Activated gamma-delta T cell (primary cell): ENCODE data around the gene EAF1.
"Not testable (repeated sequence)": the region's sequence is repeated elsewhere in the genome, so short reads cannot be mapped to it uniquely, and the experiment has no call there.

ENCODE experiments used
- DNase-seq: peaks from one replicate; lab custom pipeline; 2025; lab: John Stamatoyannopoulos, UW
- total RNA-seq, 2 donors: gene quantifications; one replicate each; lab custom pipeline; 2026; lab: John Stamatoyannopoulos, UW

EAF1 gene
- 67.2 to 75.8 reads per million in 2 donors for total RNA-seq

- DNase-seq, result peak; percentile 57
Observed at GRCh38 chr3:15427182-15427880, at the start of gene EAF1, which contains the start of gene METTL6. Gene EAF1, plus strand, starts transcription at chr3:15427598. Its CDS starts 182 bp downstream, at chr3:15427780. Gene METTL6, minus strand, starts transcription at chr3:15427544. Its CDS starts 1,033 bp downstream, at chr3:15426511.

- DNase-seq, result peak; percentile 31
Observed at GRCh38 chr3:15377961-15378791, 49.2 kb upstream of the EAF1 start.

- no peak for DNase-seq
Observed at GRCh38 chr3:15380980-15381890, 46.2 kb upstream of the EAF1 start.

- DNase-seq, result no peak
Observed at GRCh38 chr3:15382405-15382923, 44.9 kb upstream of the EAF1 start.

DNA sequence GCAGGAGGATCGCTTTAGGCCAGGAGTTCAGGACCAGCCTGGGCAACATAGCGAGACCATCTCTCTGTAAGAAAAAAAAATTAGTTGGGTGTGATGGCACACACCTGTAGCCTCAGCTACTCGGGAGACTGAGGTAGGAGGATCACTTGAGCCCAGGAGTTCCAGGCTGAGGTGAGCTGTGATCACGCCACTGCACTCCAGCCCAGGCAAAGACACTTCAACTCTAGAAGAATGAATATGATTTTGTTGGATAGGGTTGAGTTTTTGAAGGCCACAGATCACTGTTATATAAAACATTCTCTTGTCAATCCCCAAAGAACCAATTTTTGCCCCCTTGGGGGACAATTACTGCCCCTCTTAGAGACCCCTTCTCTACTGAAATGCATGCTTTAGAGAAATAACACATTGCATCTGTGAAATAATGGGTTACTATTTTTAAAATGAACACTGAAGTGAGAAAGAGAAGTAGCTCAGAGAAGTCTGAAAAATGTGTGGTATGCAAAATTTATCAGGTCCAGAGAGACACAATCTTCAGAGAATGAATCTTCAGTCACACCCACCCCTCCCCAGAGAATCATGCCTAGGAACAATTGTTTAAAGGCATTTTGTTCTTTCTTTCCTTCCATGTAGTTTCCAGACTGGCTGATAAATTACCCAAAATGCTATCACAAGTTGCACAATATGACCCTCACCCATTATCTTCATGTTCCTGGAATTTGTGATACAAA lies 42.7 kb upstream of the EAF1 start:
- no peak for DNase-seq

DNA sequence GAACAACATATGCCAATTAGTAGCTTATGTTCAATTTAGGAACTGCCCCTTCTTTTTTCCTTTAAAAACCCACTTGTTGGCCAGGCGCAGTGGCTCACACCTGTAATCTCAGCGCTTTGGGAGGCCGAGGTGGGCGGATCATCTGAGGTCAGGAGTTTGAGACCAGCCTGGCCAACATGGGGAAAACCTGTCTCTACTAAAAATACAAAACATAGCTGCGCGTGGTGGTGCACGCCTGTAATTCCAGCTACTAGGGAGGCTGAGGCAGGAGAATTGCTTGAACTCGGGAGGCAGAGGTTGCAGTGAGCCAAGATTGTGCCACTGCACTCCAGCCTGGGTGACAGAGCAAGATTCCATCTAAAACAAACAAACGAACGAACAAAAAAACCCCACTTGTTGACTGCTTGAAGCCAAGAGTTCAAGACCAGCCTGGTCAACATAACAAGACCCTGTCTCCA lies 42.1 kb upstream of the EAF1 start:
- not testable (repeated sequence) for DNase-seq

GRCh38 chr3:15385901-15386653 lies 41.3 kb upstream of the EAF1 start:
- no peak for DNase-seq

DNA sequence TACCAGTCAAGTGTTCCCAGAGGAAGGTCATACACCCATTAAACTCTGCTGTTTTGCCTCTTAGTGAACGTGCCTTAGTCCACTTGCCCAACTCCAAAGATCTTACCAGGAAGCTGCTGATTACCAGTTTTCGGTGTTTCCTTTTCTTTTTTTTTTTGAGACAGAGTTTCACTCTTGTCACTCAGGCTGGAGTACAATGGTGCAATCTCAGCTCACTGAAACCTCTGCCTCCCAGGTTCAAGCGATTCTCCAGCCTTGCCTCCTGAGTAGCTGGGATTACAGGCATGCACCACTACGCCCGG lies 40.8 kb upstream of the EAF1 start:
- DNase-seq, result not testable (repeated sequence)

DNA sequence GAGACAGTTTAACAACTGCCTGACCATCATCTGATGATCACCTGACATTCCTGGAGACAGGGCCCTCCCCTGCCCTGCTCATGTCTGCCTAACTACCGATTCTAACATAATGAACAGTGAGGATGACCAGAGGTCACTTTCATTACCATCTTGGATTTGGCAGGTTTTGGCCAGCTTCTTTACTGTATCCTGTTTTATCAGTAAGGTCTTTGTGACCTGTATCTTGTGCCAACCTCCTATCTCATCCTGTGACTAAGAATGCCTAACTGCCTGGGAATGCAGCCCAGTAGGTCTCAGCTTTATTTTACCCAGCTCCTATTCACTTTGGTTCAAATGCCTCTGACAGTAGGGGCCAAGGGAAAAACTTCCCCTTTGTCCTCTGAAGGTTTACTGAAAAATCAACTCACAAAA lies 40.2 kb upstream of the EAF1 start:
- DNase-seq, result no peak

DNA sequence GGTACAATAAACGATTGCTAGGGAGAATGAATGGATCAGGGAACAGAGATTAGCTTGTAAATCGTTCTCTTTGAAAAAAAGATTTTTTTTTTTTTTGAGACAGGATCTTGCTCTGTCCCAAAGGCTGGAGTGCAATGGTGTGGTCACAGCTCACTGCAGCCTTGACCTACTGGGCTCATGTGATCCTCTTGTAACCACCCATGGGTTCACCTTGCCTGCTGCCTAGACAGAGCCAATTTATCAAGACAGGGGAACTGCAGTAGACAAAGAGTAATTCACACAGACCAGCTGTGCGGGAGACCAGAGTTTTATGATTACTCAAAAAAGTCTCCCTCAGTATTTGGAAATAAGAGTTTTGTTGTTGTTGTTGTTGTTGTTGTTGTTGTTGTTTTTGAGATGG lies 39.7 kb upstream of the EAF1 start:
- DNase-seq, result no peak

GRCh38 chr3:15388335-15388734 lies 39.1 kb upstream of the EAF1 start:
- DNase-seq, result not testable (repeated sequence)

- no peak for DNase-seq
Observed at GRCh38 chr3:15390460-15390859, 36.9 kb upstream of the EAF1 start.

- DNase-seq, result no peak
Observed at GRCh38 chr3:15391007-15391406, 36.4 kb upstream of the EAF1 start.

- DNase-seq, result not testable (repeated sequence)
Observed at GRCh38 chr3:15393252-15393651, 34.1 kb upstream of the EAF1 start.

DNA sequence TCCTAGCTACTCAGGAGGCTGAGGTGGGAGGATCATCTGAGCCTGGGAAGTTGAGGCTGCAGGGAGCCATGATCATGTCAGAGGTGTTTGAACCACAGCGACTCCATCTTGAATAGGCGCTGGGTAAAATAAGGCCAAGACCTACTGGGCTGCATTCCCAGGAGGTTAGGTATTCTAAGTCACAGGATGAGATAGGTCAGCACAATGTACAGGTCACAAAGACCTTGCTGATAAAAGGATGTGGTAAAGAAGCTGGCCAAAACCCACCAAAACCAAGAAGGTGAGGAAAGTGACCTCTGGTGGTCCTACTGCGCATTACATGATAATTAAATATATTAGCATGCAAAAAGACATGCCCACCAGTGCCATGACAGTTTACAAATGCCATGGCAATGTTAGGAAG lies 28.7 kb upstream of the EAF1 start:
- DNase-seq, result not testable (repeated sequence)

GRCh38 chr3:15399970-15400369 lies 27.4 kb upstream of the EAF1 start:
- no peak for DNase-seq

GRCh38 chr3:15401936-15402335 lies 25.5 kb upstream of the EAF1 start:
- no peak for DNase-seq

DNA sequence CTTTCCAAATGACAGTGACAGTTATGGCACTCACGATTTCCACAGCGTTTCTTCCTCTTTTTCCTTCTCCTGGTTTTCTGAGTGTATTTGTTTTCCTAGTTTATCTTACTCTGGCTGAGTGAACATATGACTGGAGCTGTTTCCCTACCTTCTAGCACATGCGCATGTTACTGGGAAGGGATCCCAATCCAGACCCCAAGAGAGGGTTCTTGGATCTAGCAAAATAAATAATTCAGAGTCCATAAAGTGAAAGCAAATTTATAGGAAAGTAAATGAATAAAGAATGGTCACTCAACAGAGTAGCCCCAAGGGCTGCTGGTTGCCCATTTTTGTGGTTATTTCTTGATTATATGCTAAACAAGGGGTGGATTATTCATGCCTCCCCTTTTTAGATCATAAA lies 23.9 kb upstream of the EAF1 start:
- no peak for DNase-seq

- DNase-seq, result no peak
Observed at GRCh38 chr3:15403965-15404364, 23.4 kb upstream of the EAF1 start.

- no peak for DNase-seq
Observed at GRCh38 chr3:15404767-15405166, 22.6 kb upstream of the EAF1 start.
